GM12878 (cell line): ENCODE data around the gene KRT32. TPM values are rescaled to one million over a fixed set of nuclear protein-coding genes. Genes with fewer than 3 reads are reported as not detected.

Experiments used
- EGR1 ChIP-seq, 2 experiments: IDR thresholded peaks; 1 replicate in 1 of 2; 2 replicates in 1 of 2; pipeline ENCODE4 v1.6.1; 2011 to 2012; ENCODE audit warnings: low read depth in 2 of 2, low read length in 2 of 2, borderline replicate concordance in 1 of 2, mild to moderate bottlenecking in 1 of 2, moderate library complexity in 1 of 2
- NRF1 ChIP-seq: conservative IDR thresholded peaks from 2 replicates; pipeline ENCODE4 v1.6.1; 2011; ENCODE audit warnings: mild to moderate bottlenecking, low read depth, low read length, improper control_type of control experiment
- POLR2AphosphoS2 ChIP-seq: IDR thresholded peaks from 2 replicates; pipeline ENCODE4 v1.6.1; 2011; ENCODE audit warnings: low read depth, mild to moderate bottlenecking, low read length, improper control_type of control experiment, moderate library complexity
- TBL1XR1 ChIP-seq: IDR thresholded peaks from 2 replicates; pipeline ENCODE4 v1.6.1; 2012; ENCODE audit warnings: low read depth, low read length, improper control_type of control experiment
- YBX1 ChIP-seq: fragments of 450-650 bp; IDR thresholded peaks from 2 replicates; pipeline ENCODE4 v1.6.1; 2016; ENCODE audit warnings: antibody characterized with exemption
- ZNF24 ChIP-seq: fragments of 450-650 bp; IDR thresholded peaks from 2 replicates; pipeline ENCODE4 v1.6.1; 2017; ENCODE audit warnings: antibody characterized with exemption, mild to moderate bottlenecking
- polyA plus RNA-seq, 11 experiments: library from polyadenylated mRNA; depleted of rRNA in 4 of 11; unstranded in 6 of 11; stranded (reverse) in 5 of 11; fragments of >200 nt; fragmentation: Nextera tagmentation in 4 of 11; fragmentation: Illumina TruSeq in 1 of 11; extraction: Ambion mirVana in 4 of 11; extraction: Trizol in 1 of 11; gene quantifications; 1 replicate in 1 of 11; 2 replicates in 10 of 11; pipeline versions ENCODE4 v1.2.1 to v1.2.3, GENCODE V29; 2011 to 2016; ENCODE audit warnings: inconsistent platforms in 2 of 11, missing spikeins in 2 of 11, low read depth in 1 of 11
- total RNA-seq, 4 experiments: library from RNA; depleted of rRNA in 3 of 4; stranded (reverse); fragments of >200 nt in 3 of 4; fragmentation: Illumina TruSeq in 1 of 4; extraction: Trizol in 1 of 4; gene quantifications; 2 replicates each; pipeline versions ENCODE4 v1.2.1 to v1.2.3, GENCODE V29; 2013 to 2021
- TF ChIP-seq, protein P1 (sequence below): fragments of 450-650 bp; IDR thresholded peaks from 2 replicates; pipeline ENCODE4 v1.6.1; 2017; ENCODE audit warnings: mild to moderate bottlenecking, moderate library complexity

The KRT32 gene
- total and polyA plus RNA-seq, 10 of the 15 experiments (the other 5 are each of a cell fraction or from before 2014, with no cell fraction given) = not detected

DNA sequence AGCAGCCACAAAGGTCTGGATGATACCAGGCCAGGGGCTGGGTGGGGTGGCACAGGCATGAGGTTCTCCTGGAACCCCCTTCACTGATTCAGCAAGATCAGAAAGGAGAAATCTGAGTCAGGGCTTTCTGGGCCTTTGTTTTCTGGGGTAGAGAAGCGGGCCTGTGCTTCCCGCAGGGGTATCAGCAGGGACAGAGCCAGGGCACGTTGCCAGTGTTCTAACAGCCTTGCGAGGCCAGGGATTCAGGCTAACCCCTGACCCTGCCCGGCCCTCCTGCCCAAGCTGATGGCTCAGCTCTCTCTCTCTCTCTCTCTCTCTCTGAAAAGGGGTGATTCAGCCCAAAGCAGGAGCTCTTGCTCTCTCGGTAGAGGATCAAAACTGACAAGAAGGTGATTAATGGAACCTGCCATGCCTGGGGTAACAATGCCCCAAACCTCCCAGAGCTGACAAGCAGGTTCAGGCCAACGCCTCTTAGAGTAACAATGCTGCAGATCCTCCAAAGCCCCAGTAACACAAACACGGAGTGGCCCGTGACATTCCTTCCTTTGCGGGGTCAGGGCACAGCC lies 40.2 kb upstream of the KRT32 start (continued):
- TF ChIP-seq, protein P1, sequence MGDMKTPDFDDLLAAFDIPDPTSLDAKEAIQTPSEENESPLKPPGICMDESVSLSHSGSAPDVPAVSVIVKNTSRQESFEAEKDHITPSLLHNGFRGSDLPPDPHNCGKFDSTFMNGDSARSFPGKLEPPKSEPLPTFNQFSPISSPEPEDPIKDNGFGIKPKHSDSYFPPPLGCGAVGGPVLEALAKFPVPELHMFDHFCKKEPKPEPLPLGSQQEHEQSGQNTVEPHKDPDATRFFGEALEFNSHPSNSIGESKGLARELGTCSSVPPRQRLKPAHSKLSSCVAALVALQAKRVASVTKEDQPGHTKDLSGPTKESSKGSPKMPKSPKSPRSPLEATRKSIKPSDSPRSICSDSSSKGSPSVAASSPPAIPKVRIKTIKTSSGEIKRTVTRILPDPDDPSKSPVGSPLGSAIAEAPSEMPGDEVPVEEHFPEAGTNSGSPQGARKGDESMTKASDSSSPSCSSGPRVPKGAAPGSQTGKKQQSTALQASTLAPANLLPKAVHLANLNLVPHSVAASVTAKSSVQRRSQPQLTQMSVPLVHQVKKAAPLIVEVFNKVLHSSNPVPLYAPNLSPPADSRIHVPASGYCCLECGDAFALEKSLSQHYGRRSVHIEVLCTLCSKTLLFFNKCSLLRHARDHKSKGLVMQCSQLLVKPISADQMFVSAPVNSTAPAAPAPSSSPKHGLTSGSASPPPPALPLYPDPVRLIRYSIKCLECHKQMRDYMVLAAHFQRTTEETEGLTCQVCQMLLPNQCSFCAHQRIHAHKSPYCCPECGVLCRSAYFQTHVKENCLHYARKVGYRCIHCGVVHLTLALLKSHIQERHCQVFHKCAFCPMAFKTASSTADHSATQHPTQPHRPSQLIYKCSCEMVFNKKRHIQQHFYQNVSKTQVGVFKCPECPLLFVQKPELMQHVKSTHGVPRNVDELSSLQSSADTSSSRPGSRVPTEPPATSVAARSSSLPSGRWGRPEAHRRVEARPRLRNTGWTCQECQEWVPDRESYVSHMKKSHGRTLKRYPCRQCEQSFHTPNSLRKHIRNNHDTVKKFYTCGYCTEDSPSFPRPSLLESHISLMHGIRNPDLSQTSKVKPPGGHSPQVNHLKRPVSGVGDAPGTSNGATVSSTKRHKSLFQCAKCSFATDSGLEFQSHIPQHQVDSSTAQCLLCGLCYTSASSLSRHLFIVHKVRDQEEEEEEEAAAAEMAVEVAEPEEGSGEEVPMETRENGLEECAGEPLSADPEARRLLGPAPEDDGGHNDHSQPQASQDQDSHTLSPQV = no peak
- TF ChIP-seq TBL1XR1 = no peak
- no peak for TF ChIP-seq EGR1 (IDR thresholded peaks at IDR 0.05; ENCODE audit: borderline replicate concordance in 1 of 2, low read depth in 2 of 2, low read length in 2 of 2)
- no peak for TF ChIP-seq POLR2AphosphoS2
- TF ChIP-seq YBX1 = no peak
- no peak for TF ChIP-seq ZNF24
- no peak for TF ChIP-seq NRF1
